ENCODE results near the gene PASK.

The PASK gene

GRCh38 chr2:241063093-241063551, 86.2 kb downstream of the PASK start:
- no peak for DNase-seq

GRCh38 chr2:241062389-241063092, 86.7 kb downstream of the PASK start:
- DNase-seq, result no peak

GRCh38 chr2:241061275-241061674, 88.0 kb downstream of the PASK start:
- no peak for DNase-seq

Measured in CD4-positive, alpha-beta T cell treated with Interleukin-21 for 1 hour (primary cell).